Endothelial cell of coronary artery (primary cell): ENCODE results near the gene ILRUN. TPM values are rescaled to one million over a fixed set of nuclear protein-coding genes. Genes with fewer than 3 reads are reported as not detected.

Experiments
- total RNA-seq: library from RNA; depleted of rRNA; stranded (reverse); fragments of >200 nt; gene quantifications from 2 replicates; pipeline ENCODE4 v1.2.3, GENCODE V29; 2014

ILRUN gene
- total RNA-seq = 28.2 and 36.9 TPM in 2 replicates

DNA sequence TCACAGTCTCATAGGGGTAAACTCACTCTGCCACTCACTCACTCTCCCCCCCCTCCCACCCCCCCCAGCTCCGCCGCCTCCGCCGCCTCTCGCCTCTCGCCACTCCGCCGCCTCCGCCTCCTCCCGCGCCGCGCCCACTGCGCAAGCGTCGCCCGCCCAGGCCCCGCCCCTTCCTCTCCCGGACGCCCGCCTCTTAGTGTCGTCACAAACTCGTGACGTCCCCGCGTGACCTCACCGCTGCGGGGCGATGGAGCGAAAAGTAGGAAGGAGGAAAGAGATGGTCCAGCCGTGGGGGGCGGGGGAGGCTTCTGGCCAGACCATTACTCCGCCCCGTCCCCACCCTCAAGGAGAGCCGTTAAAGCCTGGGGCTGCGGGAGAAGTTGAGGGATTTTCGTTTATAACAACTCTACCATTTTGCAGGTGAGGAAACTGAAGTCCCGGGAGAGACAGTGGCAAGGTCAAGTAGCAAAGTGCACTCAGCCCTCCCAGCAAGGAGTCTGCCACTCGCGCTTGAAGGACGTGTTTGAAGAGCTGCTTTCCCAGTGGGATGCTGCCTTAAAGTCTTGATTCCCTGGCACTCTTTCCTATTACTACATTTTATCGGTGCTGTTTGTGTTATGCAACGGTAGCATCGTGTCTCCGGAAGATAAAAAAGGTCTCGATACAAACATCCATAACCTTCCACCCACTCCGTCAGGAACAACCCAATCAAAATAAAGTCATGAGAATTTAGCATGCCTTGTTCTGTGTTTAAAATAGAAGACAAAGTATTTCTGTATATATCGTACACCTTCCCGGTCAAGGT lies at the start of gene ILRUN:
Gene ILRUN, minus strand, starts transcription at position 29 of the 805 bp plus-strand sequence. CDS start 164 bp downstream, outside the sequence.

Other genes starting within 250 kb of the ILRUN start
- gene PACSIN1, start 230.7 kb downstream of the ILRUN start, total RNA-seq = not detected in 2 replicates
- not detected in 2 replicates for gene SPDEF, start 140.4 kb downstream of the ILRUN start, total RNA-seq
- gene SNRPC, start 60.7 kb upstream of the ILRUN start, total RNA-seq = 59.0 and 77.6 TPM in 2 replicates
- 4.4 and 7.1 TPM in 2 replicates for gene BLTP3A, start 95.3 kb upstream of the ILRUN start, total RNA-seq
- 31.6 and 32.6 TPM in 2 replicates for gene TAF11, start 191.3 kb upstream of the ILRUN start, total RNA-seq
- 9.4 and 13.2 TPM in 2 replicates for gene ANKS1A, start 192.5 kb upstream of the ILRUN start, total RNA-seq